ENCODE results near the gene ATP1A2. TPM values are rescaled to one million over a fixed set of nuclear protein-coding genes. Genes with fewer than 3 reads are reported as not detected.

ATP1A2 gene
- total RNA-seq, 1 donor from 2014 or later = not detected

GRCh38 chr1:160187407-160187806, 71.8 kb downstream of the ATP1A2 start:
- intact Hi-C loops (cut with micrococcal nuclease) = no loop called here
- no peaks in the 10 kb centered on the region for H3K36me3 Mint-ChIP-seq (ENCODE audit: low read depth)
- H3K27ac Mint-ChIP-seq = no peak overlapping the region
- ChIA-PET CTCF (no interaction called here), POLR2A (no interaction called here)
- DNase-seq (no peak), ATAC-seq (ENCODE audit: low read depth) (no peak)
- H3K9me3 Mint-ChIP-seq = no peaks in the 10 kb centered on the region
- H3K4me1 Mint-ChIP-seq = no peaks in the 10 kb centered on the region
- H3K27me3 Mint-ChIP-seq = peaks cover 4% of the 10 kb centered on the region
- no peak overlapping the region for H3K4me3 Mint-ChIP-seq
- TF ChIP-seq CTCF (IDR thresholded peaks at IDR 0.05) = no peak

GRCh38 chr1:160188341-160188740, 72.8 kb downstream of the ATP1A2 start:
- intact Hi-C loops (cut with micrococcal nuclease) = no loop called here

GRCh38 chr1:160189649-160190625, 74.4 kb downstream of the ATP1A2 start, which contains the start of gene CASQ1:
Gene CASQ1, plus strand, starts transcription at chr1:160190575. Its CDS starts 177 bp downstream, at chr1:160190752.
- intact Hi-C loops (cut with micrococcal nuclease) = loop anchor here (10.0 kb wide), 1 partner anchor 415 kb away; no protein-coding TSS in a partner anchor
- POLR2A ChIA-PET = interaction anchor here (0.6 kb wide), 1 partner anchor 102 kb away, joined by 4 read pairs; no protein-coding TSS in a partner anchor

More at GRCh38 chr1:160188341-160188740, 72.8 kb downstream of the ATP1A2 start:
- Mint-ChIP-seq H3K9me3 (no peaks in the 10 kb centered on the region), H3K4me3 (no peak overlapping the region), H3K27ac (no peak overlapping the region), H3K36me3 (ENCODE audit: low read depth) (no peaks in the 10 kb centered on the region), H3K4me1 (no peaks in the 10 kb centered on the region), H3K27me3 (peaks cover 4% of the 10 kb centered on the region)
- POLR2A ChIA-PET = no interaction called here
- no peak for ATAC-seq (ENCODE audit: low read depth)
- CTCF ChIA-PET = interaction anchor here (6.1 kb wide), 1 partner anchor 104 kb away, joined by 80 read pairs; no protein-coding TSS in a partner anchor
- no peak for DNase-seq
- TF ChIP-seq CTCF (IDR thresholded peaks at IDR 0.05) = no peak

GRCh38 chr1:160191756-160192155, 76.2 kb downstream of the ATP1A2 start:
- ChIA-PET POLR2A (no interaction called here), CTCF (interaction anchor here (0.9 to 6.1 kb wide), 9 partner anchors 12 to 185 kb away, joined by 3 to 109 read pairs (median 4); no protein-coding TSS in a partner anchor)
- TF ChIP-seq CTCF (IDR thresholded peaks at IDR 0.05) = no peak
- no peaks in the 10 kb centered on the region for H3K9me3 Mint-ChIP-seq
- intact Hi-C loops (cut with micrococcal nuclease) = loop anchor here (10.0 kb wide), 1 partner anchor 413 kb away; no protein-coding TSS in a partner anchor
- DNase-seq (no peak), ATAC-seq (ENCODE audit: low read depth) (no peak)
- H3K36me3 Mint-ChIP-seq (ENCODE audit: low read depth) = no peaks in the 10 kb centered on the region
- H3K4me3 Mint-ChIP-seq = no peak overlapping the region
- no peaks in the 10 kb centered on the region for H3K27me3 Mint-ChIP-seq
- no peak overlapping the region for H3K27ac Mint-ChIP-seq
- H3K4me1 Mint-ChIP-seq = no peaks in the 10 kb centered on the region

More at GRCh38 chr1:160189649-160190625, 74.4 kb downstream of the ATP1A2 start, which contains the start of gene CASQ1:
- no peak for ATAC-seq (ENCODE audit: low read depth)
- H3K27me3 Mint-ChIP-seq = peaks cover 4% of the 10 kb centered on the region
- no peak for TF ChIP-seq CTCF (IDR thresholded peaks at IDR 0.05)
- no peaks in the 10 kb centered on the region for H3K4me1 Mint-ChIP-seq
- H3K36me3 Mint-ChIP-seq (ENCODE audit: low read depth) = no peaks in the 10 kb centered on the region
- no peak within 1 kb of the TSS for H3K4me3 Mint-ChIP-seq
- CTCF ChIA-PET = interaction anchor here (1.2 to 6.1 kb wide), 5 partner anchors 14 to 186 kb away, joined by 3 to 109 read pairs (median 74); no protein-coding TSS in a partner anchor
- no peaks in the 10 kb centered on the region for H3K9me3 Mint-ChIP-seq
- no peak within 1 kb of the TSS for H3K27ac Mint-ChIP-seq
- DNase-seq = no peak
